Ishikawa (cell line): ENCODE measurements around the gene PXT1.

Experiments
- CEBPB ChIP-seq: IDR thresholded peaks from 2 replicates; pipeline ENCODE4 v1.6.1; 2012
- EP300 ChIP-seq: IDR thresholded peaks from 2 replicates; pipeline ENCODE4 v1.6.1; 2012; ENCODE audit warnings: borderline replicate concordance
- TAF1 ChIP-seq: IDR thresholded peaks from 2 replicates; pipeline ENCODE4 v1.6.1; 2012; ENCODE audit warnings: low read depth, mild to moderate bottlenecking
- YY1 ChIP-seq: IDR thresholded peaks from 2 replicates; pipeline ENCODE4 v1.6.1; 2012; ENCODE audit warnings: low read depth

GRCh38 chr6:36399970-36400369, 42.7 kb downstream of the PXT1 start:
- TF ChIP-seq CEBPB (no peak), EP300 (no peak), YY1 (no peak), TAF1 (no peak)
